Esophagus mucosa (tissue), 1 donor: ENCODE data around the gene PLXNA3. TPM values are rescaled to one million over a fixed set of nuclear protein-coding genes. Genes with fewer than 3 reads are reported as not detected.

Experiments used
- ATAC-seq: fragments of 200-7000 bp; cut with Tn5 transposase; one replicate; pipeline ENCODE4 v1.9.1; 2020
- total RNA-seq: library from RNA; stranded (reverse); gene quantifications from one replicate; pipeline ENCODE4 v1.2.4, GENCODE V29; 2023
- donor health status: DM: yes; HTN: yes; CAD: no.

The PLXNA3 gene
- total RNA-seq, 1 donor from 2014 or later: 7.1 TPM

- ATAC-seq: peak; percentile 7
Observed at GRCh38 chrX:154436374-154436982, 21.6 kb upstream of the PLXNA3 start.

GRCh38 chrX:154436983-154437752 lies 20.9 kb upstream of the PLXNA3 start, which contains the start of gene GDI1:
Gene GDI1, plus strand, starts transcription at chrX:154437154. Its CDS starts 101 bp downstream, at chrX:154437255.
- peak; percentile 36 for ATAC-seq

- no peak for ATAC-seq
Observed at GRCh38 chrX:154437971-154438893, 19.8 kb upstream of the PLXNA3 start.

- ATAC-seq: no peak
Observed at GRCh38 chrX:154439841-154440240, 18.2 kb upstream of the PLXNA3 start.

- ATAC-seq: no peak
Observed at GRCh38 chrX:154440623-154441357, 17.3 kb upstream of the PLXNA3 start.

- no peak for ATAC-seq
Observed at GRCh38 chrX:154441564-154441963, 16.5 kb upstream of the PLXNA3 start.

- ATAC-seq: peak; percentile 64
Observed at GRCh38 chrX:154441984-154442707, 15.9 kb upstream of the PLXNA3 start.

GRCh38 chrX:154443479-154443910 lies 14.6 kb upstream of the PLXNA3 start:
- no peak for ATAC-seq

- peak; percentile 66 for ATAC-seq
Observed at GRCh38 chrX:154443992-154444754, 13.9 kb upstream of the PLXNA3 start, which contains the start of gene FAM50A. Gene FAM50A, plus strand, starts transcription at chrX:154444141. Its CDS starts 95 bp downstream, at chrX:154444236.

- no peak for ATAC-seq
Observed at GRCh38 chrX:154444755-154445246, 13.3 kb upstream of the PLXNA3 start.

- ATAC-seq: no peak
Observed at GRCh38 chrX:154445776-154446175, 12.3 kb upstream of the PLXNA3 start.

- ATAC-seq: no peak
Observed at GRCh38 chrX:154446430-154446829, 11.7 kb upstream of the PLXNA3 start.

GRCh38 chrX:154448484-154448883 lies 9.6 kb upstream of the PLXNA3 start:
- ATAC-seq: no peak

- ATAC-seq: no peak
Observed at GRCh38 chrX:154449618-154450017, 8.5 kb upstream of the PLXNA3 start.

- no peak for ATAC-seq
Observed at GRCh38 chrX:154450312-154450711, 7.8 kb upstream of the PLXNA3 start.

GRCh38 chrX:154452823-154453222 lies 5.3 kb upstream of the PLXNA3 start:
- ATAC-seq: no peak

GRCh38 chrX:154457491-154458115 lies 478 bp upstream of the PLXNA3 start:
- peak; percentile 44 for ATAC-seq

- ATAC-seq: peak; percentile 61
Observed at GRCh38 chrX:154458954-154459778, 1.1 kb downstream of the PLXNA3 start.

- ATAC-seq: no peak
Observed at GRCh38 chrX:154459832-154460231, 1.8 kb downstream of the PLXNA3 start.
